Liver (tissue), 3 donors: ENCODE data around the gene MVP.

Source experiments
- CTCF ChIP-seq: fragments of 150-350 bp; IDR thresholded peaks from 2 replicates; pipeline ENCODE4 v1.5.1; 2017; ENCODE audit warnings: improper control_type of control experiment, low read depth, low read length; ENCODE audit not compliant: missing input control
- EGR1 ChIP-seq, 2 donors: IDR thresholded peaks; 2 replicates each; pipeline ENCODE4 v1.6.1; 2016 to 2018; ENCODE audit warnings: antibody characterized with exemption in 2 of 2, low read depth in 2 of 2
- GABPA ChIP-seq, 2 donors: IDR thresholded peaks in 1 of 2; conservative IDR thresholded peaks in 1 of 2; 2 replicates each; pipeline ENCODE4 v1.6.1; 2016; ENCODE audit warnings: antibody characterized with exemption in 2 of 2, mild to moderate bottlenecking in 1 of 2, moderate library complexity in 1 of 2
- REST ChIP-seq: IDR thresholded peaks from 2 replicates; pipeline ENCODE4 v1.6.1; 2016; ENCODE audit warnings: antibody characterized with exemption, mild to moderate bottlenecking
- TAF1 ChIP-seq: conservative IDR thresholded peaks from 2 replicates; pipeline ENCODE4 v1.6.1; 2016; ENCODE audit warnings: antibody characterized with exemption, mild to moderate bottlenecking
- donor health status: healthy.
- donor health status: healthy.

GRCh38 chr16:29876217-29876593 lies 55.9 kb downstream of the MVP start:
- TF ChIP-seq REST = no peak
- TF ChIP-seq CTCF = no peak
- TF ChIP-seq GABPA (IDR thresholded peaks at IDR 0.05 in 1 of 2, conservative IDR thresholded peaks at IDR 0.05 in 1 of 2) = no peak
- no peak for TF ChIP-seq TAF1
- TF ChIP-seq EGR1 (IDR thresholded peaks at IDR 0.05; ENCODE audit: low read depth in 2 of 2) = no peak
